ENCODE measurements around the gene BRME1. TPM values are rescaled to one million over a fixed set of nuclear protein-coding genes. Genes with fewer than 3 reads are reported as not detected.

The BRME1 gene
- polyA plus RNA-seq (2013, experiment 1 of 4): 5.8 TPM
- polyA plus RNA-seq (2013, experiment 2 of 4): 4.4 TPM
- 2.7 TPM for polyA plus RNA-seq (2013, experiment 3 of 4)
- polyA plus RNA-seq (2013, experiment 4 of 4): 2.4 TPM

GRCh38 chr19:13905634-13906520 lies at the start of gene BRME1, which contains the start of gene CC2D1A:
Gene BRME1 (minus strand): TSS chr19:13906117. CDS start chr19:13904892, 1,225 bp downstream.
Gene CC2D1A (plus strand): TSS chr19:13906201. CDS start chr19:13906442, 241 bp downstream.
- Histone ChIP-seq H3K27me3 (ENCODE audit: control insufficient read depth, insufficient read depth, low read length, poor library complexity, severe bottlenecking) (peaks cover 9% of the 10 kb centered on the region), H3K4me3 (ENCODE audit: insufficient read depth, low read depth, low read length) (peak within 1 kb of the TSS; percentile 72), H3K36me3 (ENCODE audit: control insufficient read depth, insufficient read depth, low read length) (no peaks in the 10 kb centered on the region), H3K9me3 (ENCODE audit: control insufficient read depth, low read length) (no peaks in the 10 kb centered on the region), H3K4me1 (ENCODE audit: control insufficient read depth, insufficient read depth, low read length) (no peaks in the 10 kb centered on the region), H3K27ac (ENCODE audit: insufficient read depth, low read depth, low read length, poor library complexity, severe bottlenecking) (no peak within 1 kb of the TSS)
- WGBS, 2 experiments: 14% methylated on average over 86 of the region's 86 CpGs

- H3K36me3 ChIP-seq (ENCODE audit: control insufficient read depth, insufficient read depth, low read length): peaks cover 39% of the 10 kb centered on the region
- H3K4me1 ChIP-seq (ENCODE audit: control insufficient read depth, insufficient read depth, low read length): peaks cover 4% of the 10 kb centered on the region
- no peak overlapping the region for H3K27ac ChIP-seq (ENCODE audit: insufficient read depth, low read depth, low read length, poor library complexity, severe bottlenecking)
- H3K4me3 ChIP-seq (ENCODE audit: insufficient read depth, low read depth, low read length): no peak overlapping the region
- no peaks in the 10 kb centered on the region for H3K27me3 ChIP-seq (ENCODE audit: control insufficient read depth, insufficient read depth, low read length, poor library complexity, severe bottlenecking)
- H3K9me3 ChIP-seq (ENCODE audit: control insufficient read depth, low read length): no peaks in the 10 kb centered on the region
- 91 to 93% methylated on average over 15 of the region's 15 CpGs for WGBS, 2 experiments
Observed at GRCh38 chr19:13954185-13954584, 48.3 kb upstream of the BRME1 start.

GRCh38 chr19:13952931-13953531 lies 47.1 kb upstream of the BRME1 start:
- WGBS, 2 experiments: 11 to 13% methylated on average over 13 of the region's 13 CpGs
- no peaks in the 10 kb centered on the region for H3K27me3 ChIP-seq (ENCODE audit: control insufficient read depth, insufficient read depth, low read length, poor library complexity, severe bottlenecking)

GRCh38 chr19:13952154-13952930 lies 46.4 kb upstream of the BRME1 start, which contains the start of gene DCAF15:
Gene DCAF15 (plus strand): TSS chr19:13952509. CDS start chr19:13952513, 4 bp downstream.
- Histone ChIP-seq H3K4me3 (ENCODE audit: insufficient read depth, low read depth, low read length) (peak within 1 kb of the TSS; percentile 55), H3K4me1 (ENCODE audit: control insufficient read depth, insufficient read depth, low read length) (peaks cover 4% of the 10 kb centered on the region), H3K27me3 (ENCODE audit: control insufficient read depth, insufficient read depth, low read length, poor library complexity, severe bottlenecking) (no peaks in the 10 kb centered on the region), H3K36me3 (ENCODE audit: control insufficient read depth, insufficient read depth, low read length) (peaks cover 23% of the 10 kb centered on the region), H3K27ac (ENCODE audit: insufficient read depth, low read depth, low read length, poor library complexity, severe bottlenecking) (peak within 1 kb of the TSS; percentile 95), H3K9me3 (ENCODE audit: control insufficient read depth, low read length) (no peaks in the 10 kb centered on the region)
- 1% methylated on average over 55 to 63 of the region's 65 CpGs for WGBS, 2 experiments

More at GRCh38 chr19:13952931-13953531, 47.1 kb upstream of the BRME1 start:
- Histone ChIP-seq H3K4me1 (ENCODE audit: control insufficient read depth, insufficient read depth, low read length) (peaks cover 4% of the 10 kb centered on the region), H3K9me3 (ENCODE audit: control insufficient read depth, low read length) (no peaks in the 10 kb centered on the region), H3K36me3 (ENCODE audit: control insufficient read depth, insufficient read depth, low read length) (peaks cover 29% of the 10 kb centered on the region), H3K27ac (ENCODE audit: insufficient read depth, low read depth, low read length, poor library complexity, severe bottlenecking) (peak overlapping the region; percentile 17), H3K4me3 (ENCODE audit: insufficient read depth, low read depth, low read length) (peak overlapping the region; percentile 55)

- Histone ChIP-seq H3K4me1 (ENCODE audit: control insufficient read depth, insufficient read depth, low read length) (peaks cover 4% of the 10 kb centered on the region), H3K27me3 (ENCODE audit: control insufficient read depth, insufficient read depth, low read length, poor library complexity, severe bottlenecking) (no peaks in the 10 kb centered on the region), H3K4me3 (ENCODE audit: insufficient read depth, low read depth, low read length) (peak overlapping the region; percentile 29), H3K36me3 (ENCODE audit: control insufficient read depth, insufficient read depth, low read length) (peaks cover 23% of the 10 kb centered on the region), H3K9me3 (ENCODE audit: control insufficient read depth, low read length) (no peaks in the 10 kb centered on the region), H3K27ac (ENCODE audit: insufficient read depth, low read depth, low read length, poor library complexity, severe bottlenecking) (no peak overlapping the region)
- WGBS, 2 experiments: 23% methylated on average over 20 of the region's 20 CpGs
Observed at GRCh38 chr19:13951799-13952153, 45.9 kb upstream of the BRME1 start.

- peaks cover 17% of the 10 kb centered on the region for H3K36me3 ChIP-seq (ENCODE audit: control insufficient read depth, insufficient read depth, low read length)
- WGBS, 2 experiments: 82 to 98% methylated on average over 2 of the region's 2 CpGs
- H3K4me1 ChIP-seq (ENCODE audit: control insufficient read depth, insufficient read depth, low read length): peaks cover 4% of the 10 kb centered on the region
- H3K27ac ChIP-seq (ENCODE audit: insufficient read depth, low read depth, low read length, poor library complexity, severe bottlenecking): no peak overlapping the region
- no peak overlapping the region for H3K4me3 ChIP-seq (ENCODE audit: insufficient read depth, low read depth, low read length)
- no peaks in the 10 kb centered on the region for H3K9me3 ChIP-seq (ENCODE audit: control insufficient read depth, low read length)
- no peaks in the 10 kb centered on the region for H3K27me3 ChIP-seq (ENCODE audit: control insufficient read depth, insufficient read depth, low read length, poor library complexity, severe bottlenecking)
Observed at GRCh38 chr19:13951043-13951442, 45.1 kb upstream of the BRME1 start.

GRCh38 chr19:13946414-13946813 lies 40.5 kb upstream of the BRME1 start:
- H3K9me3 ChIP-seq (ENCODE audit: control insufficient read depth, low read length): no peaks in the 10 kb centered on the region
- H3K27me3 ChIP-seq (ENCODE audit: control insufficient read depth, insufficient read depth, low read length, poor library complexity, severe bottlenecking): no peaks in the 10 kb centered on the region
- no peak overlapping the region for H3K27ac ChIP-seq (ENCODE audit: insufficient read depth, low read depth, low read length, poor library complexity, severe bottlenecking)
- no peak overlapping the region for H3K4me3 ChIP-seq (ENCODE audit: insufficient read depth, low read depth, low read length)
- H3K36me3 ChIP-seq (ENCODE audit: control insufficient read depth, insufficient read depth, low read length): no peaks in the 10 kb centered on the region
- H3K4me1 ChIP-seq (ENCODE audit: control insufficient read depth, insufficient read depth, low read length): no peaks in the 10 kb centered on the region
- WGBS, 2 experiments: 94 to 95% methylated on average over 4 of the region's 4 CpGs

- Histone ChIP-seq H3K36me3 (ENCODE audit: control insufficient read depth, insufficient read depth, low read length) (no peaks in the 10 kb centered on the region), H3K4me1 (ENCODE audit: control insufficient read depth, insufficient read depth, low read length) (peaks cover 16% of the 10 kb centered on the region), H3K4me3 (ENCODE audit: insufficient read depth, low read depth, low read length) (no peak overlapping the region), H3K9me3 (ENCODE audit: control insufficient read depth, low read length) (no peaks in the 10 kb centered on the region), H3K27me3 (ENCODE audit: control insufficient read depth, insufficient read depth, low read length, poor library complexity, severe bottlenecking) (no peaks in the 10 kb centered on the region), H3K27ac (ENCODE audit: insufficient read depth, low read depth, low read length, poor library complexity, severe bottlenecking) (no peak overlapping the region)
- 91 to 93% methylated on average over 1 of the region's 1 CpG for WGBS, 2 experiments
Observed at GRCh38 chr19:13942023-13942684, 36.2 kb upstream of the BRME1 start.

GRCh38 chr19:13938301-13939064 lies 32.6 kb upstream of the BRME1 start, which contains the start of gene PODNL1:
Gene PODNL1 (minus strand): TSS chr19:13938417. CDS start chr19:13938181, 236 bp downstream.
- Histone ChIP-seq H3K4me1 (ENCODE audit: control insufficient read depth, insufficient read depth, low read length) (peaks cover 29% of the 10 kb centered on the region), H3K36me3 (ENCODE audit: control insufficient read depth, insufficient read depth, low read length) (no peaks in the 10 kb centered on the region), H3K27me3 (ENCODE audit: control insufficient read depth, insufficient read depth, low read length, poor library complexity, severe bottlenecking) (no peaks in the 10 kb centered on the region), H3K27ac (ENCODE audit: insufficient read depth, low read depth, low read length, poor library complexity, severe bottlenecking) (no peak within 1 kb of the TSS), H3K9me3 (ENCODE audit: control insufficient read depth, low read length) (no peaks in the 10 kb centered on the region), H3K4me3 (ENCODE audit: insufficient read depth, low read depth, low read length) (no peak within 1 kb of the TSS)
- 56 to 61% methylated on average over 16 to 21 of the region's 21 CpGs for WGBS, 2 experiments
